Measurements from ENCODE around the gene VARS2. TPM values are rescaled to one million over a fixed set of nuclear protein-coding genes. Genes with fewer than 3 reads are reported as not detected.

Gene VARS2
- total and polyA plus RNA-seq, 2 donors (not counting 1 experiment from before 2014, with no cell fraction given), result 27.1 to 41.6 TPM

DNA sequence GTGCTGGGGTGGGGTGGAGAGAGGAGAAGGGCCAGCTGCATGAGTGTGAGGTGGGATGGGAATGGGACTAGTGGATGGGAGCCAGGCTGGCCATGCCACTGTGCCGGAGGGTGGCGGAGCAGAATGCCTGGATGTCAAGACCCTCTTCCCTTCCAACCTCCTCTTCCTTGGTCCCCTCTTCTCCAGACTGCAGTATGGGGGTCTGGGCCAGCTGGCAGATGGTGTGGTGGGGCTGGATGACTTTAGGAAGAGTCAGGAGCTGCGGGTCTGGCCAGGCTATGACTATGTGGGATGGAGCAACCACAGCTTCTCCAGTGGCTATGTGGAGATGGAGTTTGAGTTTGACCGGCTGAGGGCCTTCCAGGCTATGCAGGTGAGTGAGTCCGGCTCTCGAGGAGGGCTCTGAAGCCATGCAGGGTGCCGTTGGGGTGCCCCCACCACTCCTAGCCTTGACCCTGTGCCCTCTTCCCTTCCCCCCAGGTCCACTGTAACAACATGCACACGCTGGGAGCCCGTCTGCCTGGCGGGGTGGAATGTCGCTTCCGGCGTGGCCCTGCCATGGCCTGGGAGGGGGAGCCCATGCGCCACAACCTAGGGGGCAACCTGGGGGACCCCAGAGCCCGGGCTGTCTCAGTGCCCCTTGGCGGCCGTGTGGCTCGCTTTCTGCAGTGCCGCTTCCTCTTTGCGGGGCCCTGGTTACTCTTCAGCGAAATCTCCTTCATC, 22.1 kb upstream of the VARS2 start:
- no peak overlapping the region for H3K4me3 ChIP-seq (ENCODE audit: control extremely low read depth in 1 of 5, extremely low read depth in 1 of 5, insufficient read depth in 1 of 5, low read depth in 2 of 5, low read length in 4 of 5)
- Mint-ChIP-seq H3K4me1 (peaks cover 5% of the 10 kb centered on the region), H3K4me3 (no peak overlapping the region), H3K9me3 (ENCODE audit: insufficient read depth) (no peaks in the 10 kb centered on the region), H3K27me3 (no peaks in the 10 kb centered on the region), H3K27ac (no peak overlapping the region)
- ChIA-PET CTCF (interaction anchor here (1.5 kb wide), 1 partner anchor 70 kb away, joined by 3 read pairs; no protein-coding TSS in a partner anchor), POLR2A (no interaction called here)
- H4K20me1 ChIP-seq (ENCODE audit: control insufficient read depth, insufficient read depth, low read length, poor library complexity, severe bottlenecking), result peaks cover 58% of the 10 kb centered on the region
- no peak overlapping the region for H3K4me2 ChIP-seq (replicated peaks; ENCODE audit: low read depth, low read length, poor library complexity, severe bottlenecking)
- no peak overlapping the region for H3K27ac ChIP-seq (ENCODE audit: low read length in 2 of 2)
- DNase-seq (no peak), ATAC-seq (ENCODE audit: low read depth) (no peak)
- peaks cover 0 to 64% of the 10 kb centered on the region in 2 experiments for H3K36me3 ChIP-seq (replicated peaks in 1 of 2; ENCODE audit: control extremely low read depth in 1 of 2, control insufficient read depth in 1 of 2, extremely low read depth in 1 of 2, insufficient read depth in 2 of 2, low read length in 1 of 2)
- TF ChIP-seq EZH2 (IDR thresholded peaks at IDR 0.05; ENCODE audit: borderline replicate concordance, insufficient read depth, low read depth, low read length, poor library complexity, severe bottlenecking), result no peak
- TF ChIP-seq, protein P1, sequence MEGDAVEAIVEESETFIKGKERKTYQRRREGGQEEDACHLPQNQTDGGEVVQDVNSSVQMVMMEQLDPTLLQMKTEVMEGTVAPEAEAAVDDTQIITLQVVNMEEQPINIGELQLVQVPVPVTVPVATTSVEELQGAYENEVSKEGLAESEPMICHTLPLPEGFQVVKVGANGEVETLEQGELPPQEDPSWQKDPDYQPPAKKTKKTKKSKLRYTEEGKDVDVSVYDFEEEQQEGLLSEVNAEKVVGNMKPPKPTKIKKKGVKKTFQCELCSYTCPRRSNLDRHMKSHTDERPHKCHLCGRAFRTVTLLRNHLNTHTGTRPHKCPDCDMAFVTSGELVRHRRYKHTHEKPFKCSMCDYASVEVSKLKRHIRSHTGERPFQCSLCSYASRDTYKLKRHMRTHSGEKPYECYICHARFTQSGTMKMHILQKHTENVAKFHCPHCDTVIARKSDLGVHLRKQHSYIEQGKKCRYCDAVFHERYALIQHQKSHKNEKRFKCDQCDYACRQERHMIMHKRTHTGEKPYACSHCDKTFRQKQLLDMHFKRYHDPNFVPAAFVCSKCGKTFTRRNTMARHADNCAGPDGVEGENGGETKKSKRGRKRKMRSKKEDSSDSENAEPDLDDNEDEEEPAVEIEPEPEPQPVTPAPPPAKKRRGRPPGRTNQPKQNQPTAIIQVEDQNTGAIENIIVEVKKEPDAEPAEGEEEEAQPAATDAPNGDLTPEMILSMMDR (IDR thresholded peaks at IDR 0.05), result no peak
- no peak overlapping the region for H3K9ac ChIP-seq (ENCODE audit: low read length)
- H3K4me1 ChIP-seq (ENCODE audit: control insufficient read depth in 2 of 2, insufficient read depth in 2 of 2, low read length in 2 of 2), result peaks cover 3 to 5% of the 10 kb centered on the region in 2 donors
- peaks cover 50% of the 10 kb centered on the region for H3K79me2 ChIP-seq (ENCODE audit: control insufficient read depth, insufficient read depth, low read length)
- H2AFZ ChIP-seq (ENCODE audit: insufficient read depth, low read depth, low read length, poor library complexity, severe bottlenecking), result no peak overlapping the region
- no peaks in the 10 kb centered on the region for H3K27me3 ChIP-seq (replicated peaks in 1 of 4; ENCODE audit: control extremely low read depth in 1 of 4, control insufficient read depth in 3 of 4, insufficient read depth in 4 of 4, low read length in 3 of 4)
- WGBS (ENCODE audit: insufficient coverage), result 88% methylated on average over 19 of the region's 21 CpGs
- no peaks in the 10 kb centered on the region for H3K9me3 ChIP-seq (ENCODE audit: control extremely low read depth in 1 of 3, control insufficient read depth in 2 of 3, insufficient read depth in 1 of 3, low read length in 2 of 3)
- intact Hi-C loops (cut with micrococcal nuclease), result no loop called here

- no peaks in the 10 kb centered on the region for H3K9me3 Mint-ChIP-seq (ENCODE audit: insufficient read depth)
- peaks cover 41% of the 10 kb centered on the region for H3K79me2 ChIP-seq (ENCODE audit: control insufficient read depth, insufficient read depth, low read length)
- DNase-seq, result no peak
- intact Hi-C loops (cut with micrococcal nuclease), result no loop called here
- H3K4me2 ChIP-seq (replicated peaks; ENCODE audit: low read depth, low read length, poor library complexity, severe bottlenecking), result no peak overlapping the region
- no peak overlapping the region for H2AFZ ChIP-seq (ENCODE audit: insufficient read depth, low read depth, low read length, poor library complexity, severe bottlenecking)
- no peaks in the 10 kb centered on the region for H3K27me3 Mint-ChIP-seq
- ChIA-PET CTCF (no interaction called here), POLR2A (no interaction called here)
- TF ChIP-seq EZH2 (IDR thresholded peaks at IDR 0.05; ENCODE audit: borderline replicate concordance, insufficient read depth, low read depth, low read length, poor library complexity, severe bottlenecking), result no peak
- TF ChIP-seq, protein P1 (IDR thresholded peaks at IDR 0.05), result no peak
- peaks cover under 1% of the 10 kb centered on the region for H3K4me1 Mint-ChIP-seq
- peaks cover 56% of the 10 kb centered on the region for H4K20me1 ChIP-seq (ENCODE audit: control insufficient read depth, insufficient read depth, low read length, poor library complexity, severe bottlenecking)
- peaks cover 0 to under 1% of the 10 kb centered on the region in 2 donors for H3K4me1 ChIP-seq (ENCODE audit: control insufficient read depth in 2 of 2, insufficient read depth in 2 of 2, low read length in 2 of 2)
- no peak overlapping the region for H3K4me3 Mint-ChIP-seq
- H3K4me3 ChIP-seq (ENCODE audit: control extremely low read depth in 1 of 5, extremely low read depth in 1 of 5, insufficient read depth in 1 of 5, low read depth in 2 of 5, low read length in 4 of 5), result no peak overlapping the region
- H3K27ac Mint-ChIP-seq, result no peak overlapping the region
- H3K36me3 ChIP-seq (replicated peaks in 1 of 2; ENCODE audit: control extremely low read depth in 1 of 2, control insufficient read depth in 1 of 2, extremely low read depth in 1 of 2, insufficient read depth in 2 of 2, low read length in 1 of 2), result peaks cover 0 to 72% of the 10 kb centered on the region in 2 experiments
- no peak overlapping the region for H3K27ac ChIP-seq (ENCODE audit: low read length in 2 of 2)
- H3K27me3 ChIP-seq (replicated peaks in 1 of 4; ENCODE audit: control extremely low read depth in 1 of 4, control insufficient read depth in 3 of 4, insufficient read depth in 4 of 4, low read length in 3 of 4), result no peaks in the 10 kb centered on the region
- H3K9me3 ChIP-seq (ENCODE audit: control extremely low read depth in 1 of 3, control insufficient read depth in 2 of 3, insufficient read depth in 1 of 3, low read length in 2 of 3), result no peaks in the 10 kb centered on the region
- H3K9ac ChIP-seq (ENCODE audit: low read length), result no peak overlapping the region
- 96% methylated on average over 14 of the region's 16 CpGs for WGBS (ENCODE audit: insufficient coverage)
- no peak for ATAC-seq (ENCODE audit: low read depth)
Observed at GRCh38 chr6:30893001-30893591, 20.9 kb upstream of the VARS2 start.

All from B cell (primary cell).